HCT116 (cell line): ENCODE measurements around the gene NLE1. TPM values are rescaled to one million over a fixed set of nuclear protein-coding genes. Genes with fewer than 3 reads are reported as not detected.
"Not testable (repeated sequence)": the region's sequence is repeated elsewhere in the genome, so short reads cannot be mapped to it uniquely, and the experiment has no call there.

ENCODE experiments used
- ATAC-seq: fragments of 200-7000 bp; cut with Tn5 transposase; 2 replicates; pipeline ENCODE4 v1.9.1; 2020; ENCODE audit warnings: mild to moderate bottlenecking, moderate library complexity
- BruUV-seq: library from RNA; stranded (reverse); fragments of 400-500 nt; replicated peaks from 2 replicates; lab custom pipeline; 2021; lab: Mats Ljungman, UMichigan
- CTCF ChIA-PET: fragments of 300-600 bp; sonication (Branson Sonifier 250); formaldehyde crosslinking; loops from one replicate; lab custom pipeline; 2021; ENCODE audit warnings: antibody characterized with exemption; lab: Charles Lee
- POLR2A ChIA-PET: fragments of 300-600, 350-600 bp; sonication (Branson Sonifier 250); formaldehyde crosslinking; loops from one replicate; lab custom pipeline; 2021; ENCODE audit warnings: antibody characterized with exemption; lab: Charles Lee
- RAD21 ChIA-PET, 2 experiments: fragments of 300-600 bp; sonication (Branson Sonifier 250); formaldehyde crosslinking; loops; one replicate each; lab custom pipeline; 2023; ENCODE audit warnings: low total read pairs in 2 of 2; ENCODE audit not compliant: uncharacterized antibody in 2 of 2, unreplicated experiment in 2 of 2, low non-redundant PET in 1 of 2; lab: Charles Lee
- DNase-seq: peaks from one replicate; pipeline ENCODE4 v3.0.0-alpha.2; 2010; ENCODE audit warnings: low read depth, low spot score
- H2AFZ ChIP-seq: fragments of 200-600 bp; shearing (Covaris generic), sonication (generic); 2 replicates; pipeline ENCODE4 v1.6.1; 2017; ENCODE audit warnings: low read depth, mixed run types, mixed read lengths, antibody characterized with exemption, low read length; ENCODE audit not compliant: poor library complexity, severe bottlenecking
- H3K27ac ChIP-seq: 2 replicates; pipeline ENCODE4 v1.5.1; 2012; ENCODE audit warnings: low read depth, low read length
- H3K27me3 ChIP-seq: fragments of 200-600 bp; sonication (generic); 2 replicates; pipeline ENCODE4 v1.6.1; 2016; ENCODE audit warnings: mixed run types, low read length, mixed read lengths; ENCODE audit not compliant: insufficient read depth
- H3K36me3 ChIP-seq, 2 experiments: fragments of 200-500 bp in 1 of 2; fragments of 200-600 bp in 1 of 2; sonication (Bioruptor generic) in 1 of 2; sonication (generic) in 1 of 2; 2 replicates each; pipeline versions ENCODE4 v1.5.1 to v1.6.1; 2014 to 2016; ENCODE audit warnings: low read length in 2 of 2, inconsistent platforms in 1 of 2, mixed read lengths in 1 of 2, mixed run types in 1 of 2; ENCODE audit not compliant: insufficient read depth in 2 of 2, control insufficient read depth in 1 of 2
- H3K4me1 ChIP-seq, 2 experiments: fragments of 200-600 bp in 1 of 2; sonication (generic) in 1 of 2; 2 replicates each; pipeline versions ENCODE4 v1.5.1 to v1.6.1; 2012 to 2017; ENCODE audit warnings: low read length in 2 of 2, inconsistent platforms in 1 of 2, mild to moderate bottlenecking in 1 of 2, mixed read lengths in 1 of 2, mixed run types in 1 of 2, moderate library complexity in 1 of 2; ENCODE audit not compliant: insufficient read depth in 2 of 2, control insufficient read depth in 1 of 2
- H3K4me2 ChIP-seq: fragments of 200-600 bp; sonication (generic); 2 replicates; pipeline ENCODE4 v1.6.1; 2017; ENCODE audit warnings: mixed run types, low read length, mixed read lengths
- H3K4me3 ChIP-seq, 2 experiments: fragments of 200-600 bp in 1 of 2; sonication (generic) in 1 of 2; replicated peaks in 1 of 2; 2 replicates each; pipeline ENCODE4 v1.5.1; 2011 to 2016; ENCODE audit warnings: low read length in 2 of 2, control low read depth in 1 of 2, low read depth in 1 of 2, mild to moderate bottlenecking in 1 of 2, mixed read lengths in 1 of 2, mixed run types in 1 of 2
- H3K79me2 ChIP-seq: fragments of 200-600 bp; sonication (generic); 2 replicates; pipeline ENCODE4 v1.6.1; 2017; ENCODE audit warnings: mild to moderate bottlenecking, mixed run types, low read length, moderate library complexity, mixed read lengths; ENCODE audit not compliant: insufficient read depth
- H3K9ac ChIP-seq: fragments of 200-600 bp; sonication (generic); 2 replicates; pipeline ENCODE4 v1.6.1; 2016; ENCODE audit warnings: low read length, mixed read lengths
- H3K9me2 ChIP-seq: fragments of 200-600 bp; sonication (generic), shearing (Covaris generic); 2 replicates; pipeline ENCODE4 v1.6.1; 2017; ENCODE audit warnings: mixed run types, mild to moderate bottlenecking, moderate library complexity; ENCODE audit not compliant: insufficient read depth
- H3K9me3 ChIP-seq, 2 experiments: fragments of 200-500 bp in 1 of 2; fragments of 200-600 bp in 1 of 2; sonication (Bioruptor generic) in 1 of 2; sonication (generic) in 1 of 2; 2 replicates each; pipeline ENCODE4 v1.6.1; 2014 to 2017; ENCODE audit warnings: low read length in 2 of 2, mixed read lengths in 2 of 2, inconsistent platforms in 1 of 2, low read depth in 1 of 2, mild to moderate bottlenecking in 1 of 2, mixed run types in 1 of 2, moderate library complexity in 1 of 2; ENCODE audit not compliant: control insufficient read depth in 1 of 2, insufficient read depth in 1 of 2
- H4K20me1 ChIP-seq: fragments of 200-600 bp; sonication (generic), shearing (Covaris generic); 2 replicates; pipeline ENCODE4 v1.6.1; 2017; ENCODE audit warnings: mixed run types, mild to moderate bottlenecking, moderate library complexity; ENCODE audit not compliant: insufficient read depth
- ATF3 ChIP-seq: IDR thresholded peaks from 2 replicates; pipeline ENCODE4 v1.6.1; 2012
- CEBPB ChIP-seq: IDR thresholded peaks from 2 replicates; pipeline ENCODE4 v1.6.1; 2012; ENCODE audit warnings: low read depth
- EGR1 ChIP-seq: IDR thresholded peaks from 2 replicates; pipeline ENCODE4 v1.6.1; 2012; ENCODE audit warnings: low read depth
- ELF1 ChIP-seq: IDR thresholded peaks from 2 replicates; pipeline ENCODE4 v1.6.1; 2012; ENCODE audit warnings: low read depth, borderline replicate concordance
- EZH2phosphoT487 ChIP-seq: fragments of 200-600 bp; IDR thresholded peaks from 2 replicates; pipeline ENCODE4 v1.6.1; 2018; ENCODE audit warnings: antibody characterized with exemption, borderline replicate concordance
- POLR2AphosphoS5 ChIP-seq: IDR thresholded peaks from 2 replicates; pipeline ENCODE4 v1.6.1; 2011; ENCODE audit warnings: mild to moderate bottlenecking, low read depth, low read length, moderate library complexity
- RAD21 ChIP-seq: IDR thresholded peaks from 2 replicates; pipeline ENCODE4 v1.6.1; 2012; ENCODE audit warnings: low read depth, mild to moderate bottlenecking
- SRF ChIP-seq: IDR thresholded peaks from 2 replicates; pipeline ENCODE4 v1.6.1; 2012; ENCODE audit warnings: low read depth
- TCF7L2 ChIP-seq: IDR thresholded peaks from 2 replicates; pipeline ENCODE4 v1.7.0; 2011; ENCODE audit warnings: borderline replicate concordance, inconsistent platforms; ENCODE audit not compliant: insufficient read depth, insufficient read length; ENCODE audit errors: extremely low read depth
- ZNF274 ChIP-seq: fragments of 200-500 bp; sonication (Bioruptor generic); IDR thresholded peaks from 2 replicates; pipeline ENCODE4 v1.6.1; 2014; ENCODE audit warnings: mild to moderate bottlenecking, low read depth, low read length, inconsistent platforms
- intact Hi-C: fragments of 100-400 bp; cut with micrococcal nuclease; formaldehyde crosslinking; loops from 2 replicates; pipeline ENCODE4 v1.10.0; 2022
- total RNA-seq: library from RNA; stranded (reverse); gene quantifications from one replicate; pipeline ENCODE4 v1.2.1, GENCODE V29; 2021; ENCODE audit not compliant: unreplicated experiment
- TF ChIP-seq, protein P1 (sequence below): IDR thresholded peaks from 2 replicates; pipeline ENCODE4 v1.6.1; 2012; ENCODE audit warnings: low read depth

Gene NLE1
- total RNA-seq, 1 experiment from 2014 or later = 55.5 TPM

- CTCF ChIA-PET, RAD21 ChIA-PET: not testable (repeated sequence)
Observed at GRCh38 chr17:35172321-35172720, 30.2 kb upstream of the NLE1 start.

GRCh38 chr17:35171834-35172233 is 29.7 kb upstream of the NLE1 start:
- ChIA-PET RAD21 (no interaction called here), POLR2A (no interaction called here), CTCF (interaction anchor here (1.2 to 1.8 kb wide), 2 partner anchors 367 to 368 kb away, joined by 3 to 7 read pairs; no protein-coding TSS in a partner anchor)
- Histone ChIP-seq H3K9me3 (no peaks in the 10 kb centered on the region), H4K20me1 (no peaks in the 10 kb centered on the region), H3K27ac (no peak overlapping the region), H3K4me2 (no peak overlapping the region), H3K27me3 (peaks cover 6% of the 10 kb centered on the region; the same call in 1 of the 2 replicates), H3K9ac (no peak overlapping the region), H2AFZ (no peak overlapping the region), H3K4me1 (no peaks in the 10 kb centered on the region), H3K79me2 (no peaks in the 10 kb centered on the region), H3K9me2 (no peaks in the 10 kb centered on the region), H3K36me3 (no peaks in the 10 kb centered on the region)
- no peak for DNase-seq
- no peak for ATAC-seq
- intact Hi-C loops = loop anchor here (1.0 to 10.0 kb wide), 2 partner anchors 143 to 361 kb away; no protein-coding TSS in a partner anchor
- BruUV-seq = no TSS peak
- TF ChIP-seq TCF7L2 (no peak), ELF1 (no peak), CEBPB (no peak), EZH2phosphoT487 (no peak), ATF3 (no peak), EGR1 (no peak), ZNF274 (no peak), POLR2AphosphoS5 (no peak), SRF (no peak), RAD21 (no peak)
- TF ChIP-seq, protein P1, sequence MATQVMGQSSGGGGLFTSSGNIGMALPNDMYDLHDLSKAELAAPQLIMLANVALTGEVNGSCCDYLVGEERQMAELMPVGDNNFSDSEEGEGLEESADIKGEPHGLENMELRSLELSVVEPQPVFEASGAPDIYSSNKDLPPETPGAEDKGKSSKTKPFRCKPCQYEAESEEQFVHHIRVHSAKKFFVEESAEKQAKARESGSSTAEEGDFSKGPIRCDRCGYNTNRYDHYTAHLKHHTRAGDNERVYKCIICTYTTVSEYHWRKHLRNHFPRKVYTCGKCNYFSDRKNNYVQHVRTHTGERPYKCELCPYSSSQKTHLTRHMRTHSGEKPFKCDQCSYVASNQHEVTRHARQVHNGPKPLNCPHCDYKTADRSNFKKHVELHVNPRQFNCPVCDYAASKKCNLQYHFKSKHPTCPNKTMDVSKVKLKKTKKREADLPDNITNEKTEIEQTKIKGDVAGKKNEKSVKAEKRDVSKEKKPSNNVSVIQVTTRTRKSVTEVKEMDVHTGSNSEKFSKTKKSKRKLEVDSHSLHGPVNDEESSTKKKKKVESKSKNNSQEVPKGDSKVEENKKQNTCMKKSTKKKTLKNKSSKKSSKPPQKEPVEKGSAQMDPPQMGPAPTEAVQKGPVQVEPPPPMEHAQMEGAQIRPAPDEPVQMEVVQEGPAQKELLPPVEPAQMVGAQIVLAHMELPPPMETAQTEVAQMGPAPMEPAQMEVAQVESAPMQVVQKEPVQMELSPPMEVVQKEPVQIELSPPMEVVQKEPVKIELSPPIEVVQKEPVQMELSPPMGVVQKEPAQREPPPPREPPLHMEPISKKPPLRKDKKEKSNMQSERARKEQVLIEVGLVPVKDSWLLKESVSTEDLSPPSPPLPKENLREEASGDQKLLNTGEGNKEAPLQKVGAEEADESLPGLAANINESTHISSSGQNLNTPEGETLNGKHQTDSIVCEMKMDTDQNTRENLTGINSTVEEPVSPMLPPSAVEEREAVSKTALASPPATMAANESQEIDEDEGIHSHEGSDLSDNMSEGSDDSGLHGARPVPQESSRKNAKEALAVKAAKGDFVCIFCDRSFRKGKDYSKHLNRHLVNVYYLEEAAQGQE = no peak
- TF ChIP-seq, all 23 proteins: peak for 0
- no peak overlapping the region for H3K4me3 ChIP-seq

More at GRCh38 chr17:35172321-35172720, 30.2 kb upstream of the NLE1 start:
- ATAC-seq, H3K36me3 ChIP-seq, H3K9ac ChIP-seq, DNase-seq, H3K4me2 ChIP-seq, H4K20me1 ChIP-seq, H3K4me3 ChIP-seq, H3K79me2 ChIP-seq, H3K27ac ChIP-seq, H3K9me2 ChIP-seq, POLR2A ChIA-PET, H2AFZ ChIP-seq, H3K9me3 ChIP-seq, H3K4me1 ChIP-seq, H3K27me3 ChIP-seq, BruUV-seq: not testable (repeated sequence)
- intact Hi-C loops = loop anchor here (10.0 kb wide), 1 partner anchor 142 kb away; no protein-coding TSS in a partner anchor
